Brain microvascular endothelial cell (primary cell): ENCODE measurements around the gene SLC52A3.

Experiments
- DNase-seq: peaks from one replicate; pipeline ENCODE4 v3.0.0-alpha.2; 2020
- H3K27ac ChIP-seq: fragments of 250-450 bp; sonication (Bioruptor Pico); 2 replicates; pipeline ENCODE4 v1.5.1; 2020; ENCODE audit warnings: mild to moderate bottlenecking, moderate library complexity
- H3K27me3 ChIP-seq: fragments of 250-450 bp; sonication (Bioruptor Pico); replicated peaks from 2 replicates; pipeline ENCODE4 v1.5.1; 2020; ENCODE audit warnings: mild to moderate bottlenecking
- H3K36me3 ChIP-seq: fragments of 250-450 bp; sonication (Bioruptor Pico); replicated peaks from 2 replicates; pipeline ENCODE4 v1.5.1; 2020; ENCODE audit warnings: mild to moderate bottlenecking
- H3K4me3 ChIP-seq: 2 replicates; pipeline ENCODE4 v1.5.1; 2011; ENCODE audit warnings: low read depth, mild to moderate bottlenecking, control low read depth, low read length, moderate library complexity
- CTCF ChIP-seq: IDR thresholded peaks from 2 replicates; pipeline ENCODE4 v1.5.1; 2011; ENCODE audit warnings: low read depth, mild to moderate bottlenecking, moderate library complexity, low read length, control low read depth, inconsistent platforms; ENCODE audit errors: missing control alignments
- in situ Hi-C: cut with HindIII; loops from 2 replicates; pipeline ENCODE4 v1.10.0; 2017; ENCODE audit warnings: low sequenced_read_pairs, low pct_ligation_motif_present

SLC52A3 gene

GRCh38 chr20:760751-761417 lies 7.4 kb downstream of the SLC52A3 start:
- in situ Hi-C loops: no loop called here
- no peak overlapping the region for H3K4me3 ChIP-seq
- H3K36me3 ChIP-seq: no peaks in the 10 kb centered on the region
- peak; percentile 75 for TF ChIP-seq CTCF
- H3K27me3 ChIP-seq: no peaks in the 10 kb centered on the region
- no peak for DNase-seq
- no peak overlapping the region for H3K27ac ChIP-seq

- H3K27me3 ChIP-seq: no peaks in the 10 kb centered on the region
- TF ChIP-seq CTCF: no peak
- no peak overlapping the region for H3K27ac ChIP-seq
- in situ Hi-C loops: no loop called here
- no peaks in the 10 kb centered on the region for H3K36me3 ChIP-seq
- no peak overlapping the region for H3K4me3 ChIP-seq
- no peak for DNase-seq
These were observed 10.8 kb downstream of the SLC52A3 start for GRCh38 chr20:757506-757905.

- no peak overlapping the region for H3K4me3 ChIP-seq
- no peak overlapping the region for H3K27ac ChIP-seq
- no peak for DNase-seq
- H3K36me3 ChIP-seq: no peaks in the 10 kb centered on the region
- H3K27me3 ChIP-seq: no peaks in the 10 kb centered on the region
- in situ Hi-C loops: no loop called here
- TF ChIP-seq CTCF: no peak
These were observed 12.4 kb downstream of the SLC52A3 start for GRCh38 chr20:755941-756340.

GRCh38 chr20:754904-755303 lies 13.4 kb downstream of the SLC52A3 start:
- Histone ChIP-seq H3K4me3 (no peak overlapping the region), H3K27ac (no peak overlapping the region), H3K36me3 (no peaks in the 10 kb centered on the region), H3K27me3 (no peaks in the 10 kb centered on the region)
- no peak for DNase-seq
- in situ Hi-C loops: no loop called here
- TF ChIP-seq CTCF: no peak

- H3K4me3 ChIP-seq: no peak overlapping the region
- H3K36me3 ChIP-seq: no peaks in the 10 kb centered on the region
- DNase-seq: no peak
- no peaks in the 10 kb centered on the region for H3K27me3 ChIP-seq
- in situ Hi-C loops: no loop called here
- no peak overlapping the region for H3K27ac ChIP-seq
- no peak for TF ChIP-seq CTCF
These were observed 14.2 kb downstream of the SLC52A3 start for GRCh38 chr20:753897-754635.

- TF ChIP-seq CTCF: no peak
- Histone ChIP-seq H3K4me3 (no peak overlapping the region), H3K27me3 (no peaks in the 10 kb centered on the region), H3K36me3 (no peaks in the 10 kb centered on the region), H3K27ac (no peak overlapping the region)
- in situ Hi-C loops: no loop called here
- DNase-seq: no peak
These were observed 15.2 kb downstream of the SLC52A3 start for GRCh38 chr20:753136-753535.
